HG02763 (cell line): Measurements from ENCODE around the gene CARD9.
"Not testable (repeated sequence)": the region's sequence is repeated elsewhere in the genome, so short reads cannot be mapped to it uniquely, and the experiment has no call there.

Experiments used
- ATAC-seq: cut with Tn5 transposase; IDR thresholded peaks from one replicate; pipeline ENCODE4 v1.9.1; 2021; ENCODE audit warnings: mild to moderate bottlenecking, moderate library complexity; ENCODE audit not compliant: unreplicated experiment

Gene CARD9

GRCh38 chr9:136326061-136326760 lies 47.3 kb downstream of the CARD9 start:
- ATAC-seq = no peak

GRCh38 chr9:136325358-136325757 lies 48.1 kb downstream of the CARD9 start:
- ATAC-seq = no peak

- ATAC-seq = no peak
These were observed 48.8 kb downstream of the CARD9 start for GRCh38 chr9:136324501-136325300.

- no peak for ATAC-seq
These were observed 50.1 kb downstream of the CARD9 start for GRCh38 chr9:136323371-136323789.

- ATAC-seq = no peak
These were observed 50.6 kb downstream of the CARD9 start for GRCh38 chr9:136322756-136323330.

- no peak for ATAC-seq
These were observed 51.9 kb downstream of the CARD9 start for GRCh38 chr9:136321561-136321960.

GRCh38 chr9:136320972-136321371 lies 52.5 kb downstream of the CARD9 start:
- not testable (repeated sequence) for ATAC-seq

- not testable (repeated sequence) for ATAC-seq
These were observed 53.5 kb downstream of the CARD9 start for GRCh38 chr9:136319955-136320354.

GRCh38 chr9:136319244-136319643 lies 54.2 kb downstream of the CARD9 start:
- not testable (repeated sequence) for ATAC-seq

GRCh38 chr9:136318776-136319241 lies 54.7 kb downstream of the CARD9 start:
- ATAC-seq = no peak

- no peak for ATAC-seq
These were observed 55.2 kb downstream of the CARD9 start for GRCh38 chr9:136318111-136318775.

GRCh38 chr9:136317695-136318094 lies 55.8 kb downstream of the CARD9 start:
- no peak for ATAC-seq

- no peak for ATAC-seq
These were observed 56.4 kb downstream of the CARD9 start for GRCh38 chr9:136316896-136317676.

GRCh38 chr9:136316271-136316751 lies 57.2 kb downstream of the CARD9 start:
- no peak for ATAC-seq

- ATAC-seq = no peak
These were observed 58.5 kb downstream of the CARD9 start for GRCh38 chr9:136314944-136315343.

- ATAC-seq = no peak
These were observed 59.4 kb downstream of the CARD9 start for GRCh38 chr9:136314056-136314416.
